GM18867 (cell line): ENCODE measurements around the gene MYOG.

Experiments used
- ATAC-seq: cut with Tn5 transposase; IDR thresholded peaks from one replicate; pipeline ENCODE4 v1.9.1; 2021; ENCODE audit warnings: mild to moderate bottlenecking, moderate library complexity; ENCODE audit not compliant: unreplicated experiment

MYOG gene

GRCh38 chr1:203072911-203073310 lies 12.9 kb downstream of the MYOG start:
- ATAC-seq, result no peak

GRCh38 chr1:203072002-203072602 lies 13.7 kb downstream of the MYOG start:
- no peak for ATAC-seq

GRCh38 chr1:203069030-203069747 lies 16.6 kb downstream of the MYOG start:
- ATAC-seq, result no peak

GRCh38 chr1:203066965-203067364 lies 18.8 kb downstream of the MYOG start:
- no peak for ATAC-seq

GRCh38 chr1:203065986-203066385 lies 19.8 kb downstream of the MYOG start:
- no peak for ATAC-seq

- no peak for ATAC-seq
Observed at GRCh38 chr1:203065191-203065590, 20.6 kb downstream of the MYOG start.

- ATAC-seq, result no peak
Observed at GRCh38 chr1:203063287-203063686, 22.5 kb downstream of the MYOG start.

GRCh38 chr1:203060115-203060514 lies 25.7 kb downstream of the MYOG start:
- ATAC-seq, result no peak

- no peak for ATAC-seq
Observed at GRCh38 chr1:203059485-203059884, 26.3 kb downstream of the MYOG start.

GRCh38 chr1:203058676-203058935 lies 27.2 kb downstream of the MYOG start:
- ATAC-seq, result no peak

GRCh38 chr1:203057911-203058675 lies 27.7 kb downstream of the MYOG start:
- ATAC-seq, result no peak

- no peak for ATAC-seq
Observed at GRCh38 chr1:203056516-203056915, 29.3 kb downstream of the MYOG start.

GRCh38 chr1:203056012-203056411 lies 29.8 kb downstream of the MYOG start:
- no peak for ATAC-seq

- no peak for ATAC-seq
Observed at GRCh38 chr1:203055161-203055799, 30.5 kb downstream of the MYOG start.

- ATAC-seq, result no peak
Observed at GRCh38 chr1:203054642-203055041, 31.2 kb downstream of the MYOG start.

GRCh38 chr1:203054184-203054583 lies 31.6 kb downstream of the MYOG start:
- ATAC-seq, result no peak

GRCh38 chr1:203052601-203053000 lies 33.2 kb downstream of the MYOG start:
- ATAC-seq, result no peak

- no peak for ATAC-seq
Observed at GRCh38 chr1:203051841-203052324, 33.9 kb downstream of the MYOG start.

- no peak for ATAC-seq
Observed at GRCh38 chr1:203050826-203051225, 35.0 kb downstream of the MYOG start.

- no peak for ATAC-seq
Observed at GRCh38 chr1:203049576-203050180, 36.1 kb downstream of the MYOG start.

- ATAC-seq, result no peak
Observed at GRCh38 chr1:203049077-203049476, 36.7 kb downstream of the MYOG start.
